PC-9 (cell line): ENCODE results near the gene METAP1.
"Not testable (repeated sequence)": the region's sequence is repeated elsewhere in the genome, so short reads cannot be mapped to it uniquely, and the experiment has no call there.

Source experiments
- CTCF ChIP-seq: fragments of 200-600 bp; sonication (generic); conservative IDR thresholded peaks from 2 replicates; pipeline ENCODE4 v1.6.1; 2017; ENCODE audit warnings: mixed run types, antibody characterized with exemption, mild to moderate bottlenecking, moderate library complexity
- EZH2 ChIP-seq: fragments of 200-600 bp; sonication (generic); IDR thresholded peaks from 2 replicates; pipeline ENCODE4 v1.8.0; 2017; ENCODE audit warnings: antibody characterized with exemption, low read depth

DNA sequence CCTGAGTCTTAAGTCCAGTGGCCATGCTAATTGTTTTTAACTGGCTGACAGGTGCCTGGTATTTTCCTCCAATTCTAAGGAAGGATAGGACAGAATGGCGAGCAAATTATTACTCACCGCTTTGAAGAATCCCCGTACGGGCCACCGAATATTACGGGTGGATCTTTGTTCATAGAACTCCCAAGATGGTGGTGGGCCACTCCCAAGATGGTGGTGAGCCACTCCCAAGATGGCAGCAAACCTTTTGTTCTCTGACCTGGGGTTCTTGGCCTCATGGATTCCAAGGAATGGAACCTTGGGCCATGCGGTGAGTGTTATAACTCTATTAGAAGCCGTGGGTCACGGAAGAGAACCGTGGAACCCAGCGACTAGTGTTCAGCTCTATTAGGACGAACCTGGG, 113.8 kb downstream of the METAP1 start:
- not testable (repeated sequence) for TF ChIP-seq CTCF, EZH2
